ENCODE measurements around the gene PIK3R1. TPM values are rescaled to one million over a fixed set of nuclear protein-coding genes. Genes with fewer than 3 reads are reported as not detected.

Gene PIK3R1
- total RNA-seq, 2 donors from 2014 or later, result 81.8 to 91.5 TPM

DNA sequence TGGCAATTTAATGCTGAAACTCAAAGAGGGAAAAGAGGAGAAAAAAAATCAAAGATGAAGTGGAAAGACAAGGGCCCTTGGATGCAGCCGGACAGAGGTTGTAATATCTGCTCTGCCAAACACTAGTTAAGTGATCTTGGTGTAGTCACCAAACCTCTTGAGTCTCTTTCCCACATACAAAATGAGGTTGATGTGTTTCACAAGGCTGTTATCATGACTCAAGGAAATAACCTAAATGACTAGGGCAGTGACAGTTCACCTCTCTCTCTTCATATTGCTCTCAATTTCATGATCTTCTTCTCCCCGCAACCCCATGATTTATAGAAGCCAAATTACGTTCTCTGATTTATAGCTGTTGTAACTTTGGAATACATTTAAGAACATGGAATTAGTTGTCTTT is 44.9 kb downstream of the PIK3R1 start:
- Histone ChIP-seq H3K27ac (peak overlapping the region in 1 of 2 donors; percentile 45), H3K4me1 (ENCODE audit: control insufficient read depth in 1 of 2, low read depth in 2 of 2) (peaks cover 76 to 89% of the 10 kb centered on the region in 2 donors), H3K9me3 (no peaks in the 10 kb centered on the region), H3K4me3 (no peak overlapping the region), H3K36me3 (no peaks in the 10 kb centered on the region), H3K27me3 (replicated peaks; ENCODE audit: insufficient read depth) (no peaks in the 10 kb centered on the region)
- DNase-seq (ENCODE audit: low spot score), result no peak
- TF ChIP-seq, protein P1, sequence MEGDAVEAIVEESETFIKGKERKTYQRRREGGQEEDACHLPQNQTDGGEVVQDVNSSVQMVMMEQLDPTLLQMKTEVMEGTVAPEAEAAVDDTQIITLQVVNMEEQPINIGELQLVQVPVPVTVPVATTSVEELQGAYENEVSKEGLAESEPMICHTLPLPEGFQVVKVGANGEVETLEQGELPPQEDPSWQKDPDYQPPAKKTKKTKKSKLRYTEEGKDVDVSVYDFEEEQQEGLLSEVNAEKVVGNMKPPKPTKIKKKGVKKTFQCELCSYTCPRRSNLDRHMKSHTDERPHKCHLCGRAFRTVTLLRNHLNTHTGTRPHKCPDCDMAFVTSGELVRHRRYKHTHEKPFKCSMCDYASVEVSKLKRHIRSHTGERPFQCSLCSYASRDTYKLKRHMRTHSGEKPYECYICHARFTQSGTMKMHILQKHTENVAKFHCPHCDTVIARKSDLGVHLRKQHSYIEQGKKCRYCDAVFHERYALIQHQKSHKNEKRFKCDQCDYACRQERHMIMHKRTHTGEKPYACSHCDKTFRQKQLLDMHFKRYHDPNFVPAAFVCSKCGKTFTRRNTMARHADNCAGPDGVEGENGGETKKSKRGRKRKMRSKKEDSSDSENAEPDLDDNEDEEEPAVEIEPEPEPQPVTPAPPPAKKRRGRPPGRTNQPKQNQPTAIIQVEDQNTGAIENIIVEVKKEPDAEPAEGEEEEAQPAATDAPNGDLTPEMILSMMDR (IDR thresholded peaks at IDR 0.05), result no peak
- no peak for ATAC-seq (ENCODE audit: insufficient number of reproducible peaks, low FRiP score, low read depth)

DNA sequence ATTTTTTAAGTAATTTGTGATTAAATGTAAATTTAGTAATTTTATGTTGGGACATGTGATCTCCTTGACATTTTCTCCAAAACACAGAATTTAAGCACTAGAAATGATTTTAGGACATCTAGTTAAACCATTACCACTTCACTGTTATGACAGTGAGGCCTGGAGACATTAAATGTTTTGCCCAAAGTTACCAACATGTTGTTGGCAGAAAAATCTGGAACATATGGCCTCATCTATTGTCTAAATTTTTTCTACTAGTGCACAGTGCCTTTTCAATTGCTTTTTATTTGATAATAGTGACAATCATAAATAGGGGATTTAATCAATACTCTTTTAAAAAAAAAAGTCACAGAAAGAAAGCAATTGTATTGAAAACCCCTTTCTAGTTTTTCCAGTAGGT is 45.6 kb downstream of the PIK3R1 start:
- H3K4me1 ChIP-seq (ENCODE audit: control insufficient read depth in 1 of 2, low read depth in 2 of 2), result peaks cover 76 to 91% of the 10 kb centered on the region in 2 donors

DNA sequence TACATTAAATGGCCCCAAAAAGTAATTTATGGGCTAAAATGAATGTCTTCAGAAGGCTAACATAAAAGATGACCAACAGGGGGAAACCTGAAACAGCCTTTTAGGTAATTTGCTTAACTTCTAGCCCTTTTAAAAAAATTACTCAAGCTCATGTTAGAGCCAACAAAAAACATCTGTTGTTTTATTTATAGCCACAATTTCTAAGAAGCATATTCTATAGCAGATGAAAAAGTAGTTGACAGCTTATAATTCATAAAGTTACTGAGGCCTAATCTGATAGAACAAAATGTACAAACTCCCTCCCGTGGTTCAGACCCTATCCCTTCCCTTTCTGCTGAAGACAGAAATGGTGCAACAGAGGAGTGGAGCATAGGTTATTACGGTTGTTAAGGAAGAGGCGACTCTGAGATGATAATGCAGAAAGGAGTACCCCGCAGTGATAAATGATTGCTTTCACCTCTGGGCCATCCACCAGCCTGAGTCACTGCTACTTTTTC is 46.1 kb downstream of the PIK3R1 start:
- no peaks in the 10 kb centered on the region for H3K36me3 ChIP-seq
- H3K27me3 ChIP-seq (replicated peaks; ENCODE audit: insufficient read depth), result no peaks in the 10 kb centered on the region
- H3K4me1 ChIP-seq (ENCODE audit: control insufficient read depth in 1 of 2, low read depth in 2 of 2), result peaks cover 76 to 91% of the 10 kb centered on the region in 2 donors
- H3K9me3 ChIP-seq, result no peaks in the 10 kb centered on the region
- TF ChIP-seq, protein P1 (IDR thresholded peaks at IDR 0.05), result peak; percentile 17
- no peak for DNase-seq (ENCODE audit: low spot score)
- peak overlapping the region; percentile 45 to 57 for H3K27ac ChIP-seq
- ATAC-seq (ENCODE audit: insufficient number of reproducible peaks, low FRiP score, low read depth), result no peak
- no peak overlapping the region for H3K4me3 ChIP-seq

More for the DNA sequence above, 45.6 kb downstream of the PIK3R1 start:
- Histone ChIP-seq H3K36me3 (no peaks in the 10 kb centered on the region), H3K9me3 (no peaks in the 10 kb centered on the region), H3K27me3 (replicated peaks; ENCODE audit: insufficient read depth) (no peaks in the 10 kb centered on the region), H3K4me3 (no peak overlapping the region), H3K27ac (peak overlapping the region; percentile 45 to 57)
- ATAC-seq (ENCODE audit: insufficient number of reproducible peaks, low FRiP score, low read depth) (no peak), DNase-seq (ENCODE audit: low spot score) (no peak)
- TF ChIP-seq, protein P1 (IDR thresholded peaks at IDR 0.05), result no peak

DNA sequence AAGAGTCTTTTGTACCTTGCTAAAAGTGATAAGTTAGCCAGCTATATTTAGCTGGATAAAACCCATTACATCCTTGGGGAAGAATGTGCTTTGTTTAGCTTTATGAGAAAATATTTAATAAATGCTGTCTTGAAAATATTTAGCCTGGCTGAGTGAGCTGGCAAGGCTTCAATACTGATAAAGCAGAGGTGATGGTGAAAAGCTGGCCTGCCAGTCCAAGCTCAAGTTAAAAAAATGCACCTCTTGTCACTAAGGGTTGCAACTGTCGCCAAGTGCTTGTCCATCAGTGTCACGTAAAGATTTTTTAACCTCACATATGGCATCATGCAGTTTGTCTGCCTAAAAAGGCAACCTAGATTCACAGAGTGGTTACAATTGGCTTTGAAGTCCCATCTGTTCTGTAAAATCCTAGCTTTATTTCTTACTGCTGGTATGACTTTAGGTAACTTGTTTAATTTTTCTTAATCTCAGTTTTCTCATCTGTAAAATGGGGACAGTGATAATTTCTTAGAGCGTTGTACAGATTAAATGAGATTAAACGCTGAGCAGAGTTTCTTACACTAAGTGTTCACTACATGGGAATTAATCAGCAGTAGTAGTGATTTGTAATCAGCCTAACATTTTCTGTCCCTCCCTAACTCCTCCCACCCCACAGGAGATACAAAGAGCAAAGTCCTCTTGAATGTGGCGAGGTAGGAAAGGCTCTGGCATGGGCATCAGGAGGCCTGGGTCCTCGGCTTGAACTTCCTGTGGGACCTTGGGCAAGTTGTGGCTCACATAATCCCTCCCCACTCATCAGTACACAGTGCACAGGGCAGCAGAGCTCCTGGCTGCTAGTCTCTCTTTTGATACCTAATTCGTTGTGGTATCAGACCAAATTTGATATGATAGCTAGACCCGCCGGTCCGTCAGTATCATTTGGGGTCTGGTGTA is 48.7 kb downstream of the PIK3R1 start:
- Histone ChIP-seq H3K4me1 (ENCODE audit: control insufficient read depth in 1 of 2, low read depth in 2 of 2) (peaks cover 80 to 91% of the 10 kb centered on the region in 2 donors), H3K36me3 (no peaks in the 10 kb centered on the region), H3K27ac (peak overlapping the region; percentile 75 to 77), H3K9me3 (no peaks in the 10 kb centered on the region), H3K27me3 (replicated peaks; ENCODE audit: insufficient read depth) (no peaks in the 10 kb centered on the region), H3K4me3 (no peak overlapping the region)
- TF ChIP-seq, protein P1 (IDR thresholded peaks at IDR 0.05), result no peak
- ATAC-seq (ENCODE audit: insufficient number of reproducible peaks, low FRiP score, low read depth), result peak; percentile 46
- DNase-seq (ENCODE audit: low spot score), result no peak

DNA sequence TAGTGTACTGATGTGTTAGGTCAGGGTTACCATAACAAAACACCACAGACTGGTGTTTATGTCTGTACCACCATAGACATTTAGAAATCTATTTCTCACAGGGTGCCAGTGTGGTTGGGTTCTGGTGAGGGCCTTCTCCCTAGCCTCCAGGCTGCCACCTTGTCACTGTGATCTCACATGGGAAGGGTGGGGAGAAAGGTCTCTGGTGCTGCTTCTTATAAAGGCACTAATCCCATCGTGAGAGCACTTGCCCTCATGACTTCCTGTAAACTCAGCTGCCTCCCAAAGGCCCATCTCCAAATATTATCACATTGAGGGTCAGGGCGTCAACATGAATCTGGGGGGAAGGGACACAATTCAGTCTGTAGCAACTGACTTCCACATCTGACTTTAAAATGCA is 49.8 kb downstream of the PIK3R1 start:
- Histone ChIP-seq H3K4me3 (no peak overlapping the region), H3K36me3 (no peaks in the 10 kb centered on the region), H3K27me3 (replicated peaks; ENCODE audit: insufficient read depth) (no peaks in the 10 kb centered on the region), H3K9me3 (no peaks in the 10 kb centered on the region), H3K4me1 (ENCODE audit: control insufficient read depth in 1 of 2, low read depth in 2 of 2) (peaks cover 83 to 91% of the 10 kb centered on the region in 2 donors), H3K27ac (peak overlapping the region; percentile 75 to 77)
- TF ChIP-seq, protein P1 (IDR thresholded peaks at IDR 0.05), result no peak
- ATAC-seq (ENCODE audit: insufficient number of reproducible peaks, low FRiP score, low read depth) (no peak), DNase-seq (ENCODE audit: low spot score) (no peak)

Measured in thoracic aorta (tissue), 2 donors.